Gastrocnemius medialis (tissue), 4 donors: Measurements from ENCODE around the gene RALGAPA1.

Experiments used
- CTCF ChIP-seq, 5 experiments: fragments of 450-650 bp in 3 of 5; fragments of 200-600 bp in 2 of 5; sonication (generic) in 2 of 5; IDR thresholded peaks in 4 of 5; conservative IDR thresholded peaks in 1 of 5; 1 replicate in 4 of 5; 2 replicates in 1 of 5; pipeline ENCODE4 v1.5.1; 2016 to 2019; ENCODE audit warnings: antibody characterized with exemption in 5 of 5, mild to moderate bottlenecking in 3 of 5, moderate library complexity in 3 of 5
- POLR2A ChIP-seq, 2 donors: fragments of 450-650 bp; IDR thresholded peaks; one replicate each; pipeline ENCODE4 v1.6.1; 2017; ENCODE audit warnings: antibody characterized with exemption in 2 of 2, mild to moderate bottlenecking in 2 of 2, moderate library complexity in 2 of 2

GRCh38 chr14:35558680-35559079 lies 250.4 kb downstream of the RALGAPA1 start:
- TF ChIP-seq CTCF (IDR thresholded peaks at IDR 0.05 in 4 of 5, conservative IDR thresholded peaks at IDR 0.05 in 1 of 5): no peak
- TF ChIP-seq POLR2A (IDR thresholded peaks at IDR 0.05): no peak
